ENCODE results near the gene TAF8.

- TF ChIP-seq CTCF (IDR thresholded peaks at IDR 0.05) = no peak
- TF ChIP-seq POLR2A (IDR thresholded peaks at IDR 0.05) = no peak
These were observed 53.4 kb downstream of the TAF8 start for GRCh38 chr6:42103753-42104094.
